PFSK-1 (cell line): ENCODE data around the gene TLCD3A.

Source experiments
- POLR2AphosphoS5 ChIP-seq: IDR thresholded peaks from 2 replicates; pipeline ENCODE4 v1.6.1; 2012; ENCODE audit warnings: low read depth, mild to moderate bottlenecking, control low read depth, low read length, moderate library complexity
- REST ChIP-seq, 2 experiments: IDR thresholded peaks; 2 replicates each; pipeline versions ENCODE4 v1.6.1 to v1.8.0; 2011 to 2012; ENCODE audit warnings: low read depth in 2 of 2, low read length in 2 of 2, control low read depth in 1 of 2, inconsistent platforms in 1 of 2, mild to moderate bottlenecking in 1 of 2, moderate library complexity in 1 of 2; ENCODE audit not compliant: insufficient read depth in 1 of 2

- TF ChIP-seq REST (IDR thresholded peaks at IDR 0.05; ENCODE audit: insufficient read depth in 1 of 2, low read depth in 2 of 2, low read length in 2 of 2) (no peak), POLR2AphosphoS5 (no peak)
These were observed 741 bp upstream of the TLCD3A start for GRCh38 chr17:731644-732066.
